ENCODE measurements around the gene EXOC1.

GRCh38 chr4:55834086-55834795, 19.2 kb upstream of the EXOC1 start:
- TF ChIP-seq CTCF (IDR thresholded peaks at IDR 0.05 in 8 of 11, conservative IDR thresholded peaks at IDR 0.05 in 3 of 11) (no peak), POLR2A (IDR thresholded peaks at IDR 0.05) (no peak), POLR2AphosphoS5 (IDR thresholded peaks at IDR 0.05) (no peak)

Data from spleen (tissue), 7 donors.